Hematopoietic multipotent progenitor cell treated with erythropoietin and hydrocortisone succinate and interleukin-3 and kit ligand, for 17 days (in vitro differentiated cells): ENCODE measurements around the gene APOL3.
"Not testable (repeated sequence)": the region's sequence is repeated elsewhere in the genome, so short reads cannot be mapped to it uniquely, and the experiment has no call there.

Source experiments
- DNase-seq: peaks from one replicate; pipeline ENCODE4 v3.0.0-alpha.2; 2015; ENCODE audit warnings: low spot score

APOL3 gene

GRCh38 chr22:36134182-36134581 is 26.4 kb downstream of the APOL3 start:
- no peak for DNase-seq

DNA sequence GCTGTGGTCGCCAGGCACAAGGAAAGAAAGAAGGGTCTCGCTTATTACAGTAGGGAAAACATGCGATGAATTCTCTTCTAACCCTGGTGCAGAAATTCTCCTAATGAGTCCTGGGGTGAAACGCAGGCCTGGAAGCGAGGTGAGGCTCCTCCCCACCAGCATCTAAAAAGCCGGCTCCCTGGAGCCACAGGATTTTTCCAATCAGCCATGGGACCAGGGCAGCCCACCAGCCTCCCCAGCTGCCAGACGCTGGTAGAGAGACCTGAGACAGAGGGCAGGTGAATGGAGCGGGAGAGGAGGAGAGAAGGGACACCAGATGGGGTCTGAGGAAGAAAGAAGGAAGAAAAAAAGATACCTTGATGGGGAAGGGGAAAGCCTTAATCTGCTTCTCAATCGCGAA is 28.6 kb downstream of the APOL3 start:
- no peak for DNase-seq

GRCh38 chr22:36129486-36130388 is 30.8 kb downstream of the APOL3 start:
- DNase-seq: no peak

DNA sequence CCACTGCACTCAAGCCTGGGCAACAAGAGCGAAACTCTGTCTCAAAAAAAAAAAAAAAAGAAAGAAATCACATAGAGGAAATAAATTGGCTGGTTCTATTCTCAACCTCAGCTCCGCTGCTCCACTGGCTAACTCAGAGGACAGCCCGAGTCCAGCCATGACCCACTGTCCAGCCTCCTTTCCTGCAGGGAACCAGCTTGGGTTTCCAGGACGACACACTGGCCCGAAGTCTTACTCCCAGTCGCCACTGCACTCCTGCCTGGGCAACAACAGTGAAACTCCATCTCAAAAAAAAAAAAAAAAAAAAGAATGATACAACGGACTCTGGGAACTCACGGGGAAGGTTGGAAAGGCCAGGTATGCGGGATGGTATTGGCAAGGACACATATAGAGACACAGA is 31.5 kb downstream of the APOL3 start:
- no peak for DNase-seq

GRCh38 chr22:36125994-36126531 is 34.5 kb downstream of the APOL3 start:
- no peak for DNase-seq

DNA sequence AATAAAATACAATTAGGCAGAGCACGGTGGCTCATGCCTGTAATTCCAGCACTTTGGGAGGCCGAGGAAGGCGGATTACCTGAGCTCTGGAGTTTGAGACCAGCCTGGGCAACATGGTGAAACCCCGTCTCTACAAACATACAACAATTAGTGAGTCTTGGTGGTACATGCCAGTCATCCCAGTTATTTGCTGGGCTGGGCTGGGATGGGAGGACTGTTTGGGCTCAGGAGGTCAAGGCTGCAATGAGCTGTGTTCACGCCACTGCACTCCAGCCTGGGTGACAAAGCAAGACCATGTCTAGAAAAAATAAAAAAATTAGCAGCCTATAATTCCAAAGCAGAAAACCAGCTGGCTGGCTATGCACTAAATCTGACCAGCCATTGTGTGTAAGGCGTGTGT is 35.1 kb downstream of the APOL3 start:
- no peak for DNase-seq

DNA sequence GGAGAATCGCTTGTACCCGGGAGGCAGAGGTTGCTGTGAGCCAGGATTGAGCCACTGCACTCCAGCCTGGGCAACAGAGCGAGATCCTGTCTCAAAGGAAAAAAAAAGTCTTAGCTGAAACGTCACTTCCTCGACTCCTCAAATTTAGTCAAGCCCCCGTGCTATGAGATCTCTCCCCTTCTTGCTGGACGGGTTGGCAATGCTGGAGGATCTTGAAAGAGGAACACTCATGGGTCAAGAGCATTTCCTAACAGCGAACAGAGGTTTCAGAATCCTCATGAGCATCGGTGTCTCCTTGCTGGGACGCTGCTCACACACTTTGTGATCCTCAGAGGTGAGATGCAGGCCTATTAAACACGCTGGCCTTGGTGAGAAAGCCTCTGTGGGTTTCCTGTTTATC is 35.9 kb downstream of the APOL3 start:
- no peak for DNase-seq

- DNase-seq: peak; percentile 92
Measured at GRCh38 chr22:36123673-36124630, 36.6 kb downstream of the APOL3 start.

DNA sequence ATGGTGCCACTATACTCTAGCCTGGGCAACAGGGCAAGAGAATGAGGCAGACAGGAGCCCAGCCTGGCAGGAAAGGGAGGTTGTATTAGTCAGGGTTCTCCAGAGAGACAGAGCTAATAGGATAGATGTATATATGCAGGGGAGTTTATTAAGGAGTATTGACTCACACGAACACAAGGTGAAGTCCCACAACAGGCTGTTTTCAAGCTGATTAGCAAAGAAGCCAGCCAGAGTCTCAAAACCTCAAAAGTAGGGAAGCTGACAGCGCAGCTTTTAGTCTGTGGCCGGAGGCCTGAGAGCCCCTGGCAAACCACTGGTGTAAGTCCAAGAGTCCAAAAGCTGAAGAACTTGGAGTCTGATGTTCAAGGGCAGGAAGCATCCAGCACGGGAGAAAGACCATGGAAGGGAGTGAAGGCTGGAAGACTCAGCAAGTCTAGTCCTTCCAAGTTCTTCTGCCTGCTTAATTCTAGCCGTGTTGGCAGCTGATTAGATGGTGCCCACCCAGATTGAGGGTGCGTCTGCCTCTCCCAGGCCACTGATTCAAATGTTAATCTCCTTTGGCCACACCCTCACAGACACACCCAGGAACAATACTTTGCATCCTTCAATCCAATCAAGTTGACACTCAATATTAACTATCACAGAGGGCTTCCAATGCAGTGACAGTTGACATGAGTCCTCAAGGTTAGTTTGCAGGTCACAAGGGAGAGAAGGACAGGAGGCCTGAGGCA is 39.8 kb downstream of the APOL3 start:
- not testable (repeated sequence) for DNase-seq

DNA sequence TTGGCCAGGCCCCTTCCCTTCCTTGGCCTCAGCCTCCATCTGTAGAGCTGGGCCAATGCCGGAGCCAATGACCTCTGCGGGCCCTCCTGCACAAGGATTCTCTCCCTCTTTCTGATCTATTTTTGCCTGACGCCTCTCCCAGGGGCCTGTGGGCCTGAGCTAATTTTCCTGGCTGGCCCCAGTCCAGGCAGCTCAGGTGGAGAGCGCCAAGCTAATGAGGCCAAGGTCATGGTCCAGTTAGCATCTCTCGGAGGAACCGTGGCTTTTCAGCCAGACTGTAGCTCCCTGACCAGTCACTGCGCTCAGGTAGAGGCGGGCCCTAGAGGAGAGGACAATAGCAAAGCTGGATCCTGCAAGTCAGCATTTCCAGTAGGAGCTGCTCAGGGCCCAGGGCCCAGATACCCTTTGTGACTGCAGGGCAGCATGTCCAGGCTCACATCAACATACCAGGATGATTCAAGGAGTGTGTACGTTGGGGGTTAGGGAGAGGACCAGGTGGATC is 43.5 kb downstream of the APOL3 start:
- DNase-seq: no peak

DNA sequence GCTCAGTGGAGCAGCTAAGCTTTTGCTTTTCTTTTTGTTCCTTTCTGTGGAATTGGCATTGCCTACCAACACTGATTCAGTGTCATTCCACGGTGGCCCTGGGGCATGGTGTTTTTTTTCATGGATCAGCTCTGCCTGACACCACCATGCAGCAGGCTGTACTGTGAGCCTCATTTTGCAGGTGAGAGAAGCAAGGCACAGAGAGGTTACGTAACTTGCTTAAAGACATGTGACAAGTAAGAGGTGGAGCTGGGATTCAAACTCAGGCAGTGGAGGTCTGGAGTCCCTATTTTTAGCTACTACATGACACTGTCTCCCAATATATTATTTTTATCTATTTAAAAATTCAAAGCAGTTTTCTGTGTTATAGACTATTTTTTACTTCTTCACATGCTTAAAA is 44.4 kb downstream of the APOL3 start:
- DNase-seq: no peak

- no peak for DNase-seq
Measured at GRCh38 chr22:36113121-36113520, 47.4 kb downstream of the APOL3 start.

GRCh38 chr22:36111316-36111715 is 49.2 kb downstream of the APOL3 start:
- DNase-seq: no peak

DNA sequence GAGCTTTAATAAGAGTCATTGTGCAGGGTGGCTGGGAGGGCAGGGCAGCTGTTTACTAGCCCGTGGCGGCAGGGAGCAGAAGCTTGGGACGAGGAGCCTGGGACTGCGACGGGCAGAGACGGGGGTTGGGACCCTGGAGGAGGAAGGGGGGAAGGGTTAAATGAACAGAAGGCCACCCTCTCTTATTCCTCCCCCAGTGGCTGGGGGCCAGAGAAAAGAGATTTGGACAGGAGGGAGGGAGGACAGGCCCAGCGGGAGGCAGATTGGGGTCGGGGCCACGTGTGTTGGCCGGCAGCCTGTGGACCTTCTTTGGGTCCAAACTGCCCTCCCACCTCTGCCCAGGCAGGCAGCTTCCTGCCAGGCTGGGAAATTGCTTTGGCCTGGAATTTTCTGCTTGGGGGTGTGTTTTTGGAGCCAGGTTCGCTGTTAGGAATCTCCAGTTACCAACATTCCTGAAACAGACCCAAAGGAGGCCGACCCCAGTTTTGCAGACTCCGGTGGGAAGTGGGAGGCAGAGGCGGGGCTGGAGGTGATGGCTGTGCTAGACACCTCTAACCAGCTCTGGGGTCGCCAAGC is 50.2 kb downstream of the APOL3 start:
- no peak for DNase-seq

- no peak for DNase-seq
Measured at GRCh38 chr22:36107436-36107835, 53.1 kb downstream of the APOL3 start.

- DNase-seq: no peak
Measured at GRCh38 chr22:36106910-36107309, 53.6 kb downstream of the APOL3 start.

DNA sequence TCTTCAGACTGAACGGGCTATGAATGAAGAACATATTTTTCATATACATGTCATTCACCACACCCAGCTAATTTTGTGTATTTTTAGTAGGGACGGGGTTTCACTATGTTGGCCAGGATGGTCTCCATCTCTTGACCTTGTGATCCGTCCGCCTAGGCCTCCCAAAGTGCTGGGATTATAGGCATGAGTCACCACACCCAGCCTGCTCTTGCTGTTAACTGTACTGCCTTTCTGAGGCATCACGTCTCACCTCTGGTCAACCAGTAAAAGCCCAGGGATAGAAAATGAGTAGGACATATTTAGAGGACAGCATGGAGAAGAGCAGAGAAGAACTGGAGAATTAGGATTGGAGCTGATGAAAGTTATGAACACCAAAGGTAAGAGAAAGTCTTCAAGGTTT is 55.6 kb downstream of the APOL3 start:
- no peak for DNase-seq

DNA sequence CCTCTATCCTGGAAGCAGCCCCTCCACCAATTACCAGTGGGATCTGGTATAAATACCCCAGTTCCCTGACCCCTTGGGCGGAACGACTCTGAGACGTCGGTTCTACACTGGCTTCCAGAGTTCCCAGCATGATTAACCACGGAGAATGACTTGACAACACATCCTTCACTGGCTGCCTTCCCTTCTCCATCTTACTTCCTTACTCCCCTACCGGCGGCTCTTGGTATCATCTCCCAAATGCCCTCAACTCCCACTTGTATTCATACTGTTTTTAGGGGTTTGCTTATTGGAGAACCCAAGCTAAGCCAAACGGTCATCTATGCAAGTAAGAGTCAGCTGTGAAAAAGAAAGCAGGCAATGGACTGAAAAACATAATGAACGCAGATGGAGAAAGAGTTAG is 56.1 kb downstream of the APOL3 start:
- no peak for DNase-seq

DNA sequence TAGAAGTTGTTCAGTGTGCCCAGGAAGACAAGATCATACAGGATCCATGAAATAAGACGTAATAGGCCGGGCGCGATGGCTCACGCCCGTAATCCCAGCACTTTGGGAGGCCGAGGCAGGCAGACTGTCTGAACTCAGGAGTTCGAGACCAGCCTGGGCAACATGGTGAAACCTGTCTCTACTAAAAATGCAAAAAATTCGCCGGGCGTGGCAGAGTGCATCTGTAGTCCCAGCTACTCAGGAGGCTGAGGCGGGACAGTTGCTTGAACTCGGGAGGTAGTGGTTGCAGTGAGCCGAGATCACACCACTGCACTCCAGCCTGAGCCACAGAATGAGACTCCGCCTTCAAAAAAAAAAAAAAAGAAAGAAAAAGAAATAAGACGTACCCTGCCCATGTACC is 56.7 kb downstream of the APOL3 start:
- DNase-seq: no peak

GRCh38 chr22:36102995-36103394 is 57.6 kb downstream of the APOL3 start:
- no peak for DNase-seq

GRCh38 chr22:36101756-36102155 is 58.8 kb downstream of the APOL3 start:
- no peak for DNase-seq
